Activated CD4-positive, alpha-beta memory T cell treated with anti-CD3 and anti-CD28 coated beads for 36 hours (primary cell): Measurements from ENCODE around the gene OTOP2. TPM values are rescaled to one million over a fixed set of nuclear protein-coding genes. Genes with fewer than 3 reads are reported as not detected.
A peak's percentile ranks its signal among the peaks of the same experiment; 100 is the strongest.
"Not testable (repeated sequence)": the region's sequence is repeated elsewhere in the genome, so short reads cannot be mapped to it uniquely, and the experiment has no call there.

Experiments used
- CTCF ChIA-PET: fragments of 350-600 bp; sonication (Branson Sonifier 250); formaldehyde crosslinking; loops from one replicate; lab custom pipeline; 2021; ENCODE audit warnings: antibody characterized with exemption, inconsistent platforms; lab: Charles Lee
- POLR2A ChIA-PET: fragments of 350-600 bp; sonication (Branson Sonifier 250); formaldehyde crosslinking; loops from one replicate; lab custom pipeline; 2021; ENCODE audit warnings: antibody characterized with exemption; lab: Charles Lee
- DNase-seq: peaks from one replicate; pipeline ENCODE4 v3.0.0-alpha.2; 2020
- H3K27ac Mint-ChIP-seq: one replicate; pipeline ENCODE4 v1.8.0; 2021; ENCODE audit warnings: mixed read lengths
- H3K27me3 Mint-ChIP-seq: one replicate; pipeline ENCODE4 v1.8.0; 2021; ENCODE audit warnings: mixed read lengths
- H3K36me3 Mint-ChIP-seq: one replicate; pipeline ENCODE4 v1.8.0; 2021; ENCODE audit warnings: mixed read lengths
- H3K4me1 Mint-ChIP-seq: one replicate; pipeline ENCODE4 v1.8.0; 2021; ENCODE audit warnings: low read depth, mixed read lengths
- H3K4me3 Mint-ChIP-seq: one replicate; pipeline ENCODE4 v1.8.0; 2021; ENCODE audit warnings: mild to moderate bottlenecking, mixed read lengths
- H3K9me3 Mint-ChIP-seq: one replicate; pipeline ENCODE4 v1.8.0; 2021; ENCODE audit warnings: mixed read lengths
- intact Hi-C: fragments of 100-400 bp; cut with micrococcal nuclease; formaldehyde crosslinking; loops from one replicate; pipeline ENCODE4 v1.15.1; 2023
- total RNA-seq, 2 experiments: library from RNA; stranded (reverse); gene quantifications; one replicate each; pipeline ENCODE4 v1.2.3, GENCODE V29; 2021

Gene OTOP2
- total RNA-seq, 2 experiments from 2014 or later = not detected

DNA sequence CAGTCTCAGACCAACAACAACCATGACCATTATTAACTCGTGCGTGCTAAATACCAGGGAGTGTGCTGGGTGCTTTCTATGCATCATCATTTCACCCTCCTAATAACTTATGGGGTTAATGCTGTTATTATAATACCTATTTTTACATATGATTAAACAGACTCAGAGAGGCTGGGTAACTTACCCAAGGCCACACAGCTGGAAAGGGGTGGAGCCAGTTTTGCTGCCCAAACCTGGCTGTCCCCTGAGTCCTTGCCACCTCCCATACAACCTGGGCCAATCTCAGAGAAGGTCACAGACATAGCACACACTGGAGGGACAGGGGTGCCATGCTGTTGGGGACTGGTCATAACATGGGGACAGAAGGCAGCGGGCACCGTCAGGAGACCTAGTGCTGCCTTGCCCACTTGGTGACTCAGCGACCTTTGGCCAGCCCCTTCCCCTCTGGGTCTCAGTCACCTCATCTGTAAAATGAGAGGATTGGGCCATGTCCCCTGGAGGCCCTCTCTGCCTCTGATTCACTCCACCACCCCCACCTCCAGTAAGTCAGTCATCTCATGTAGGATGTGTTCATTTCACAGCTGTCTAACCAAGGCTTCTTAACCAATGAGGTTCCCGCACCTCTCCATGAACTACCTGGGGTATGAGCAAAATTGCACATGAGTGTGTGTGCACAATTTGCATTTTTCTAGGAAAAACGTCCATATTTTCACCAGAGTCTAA, 19.2 kb upstream of the OTOP2 start:
- peaks cover 3% of the 10 kb centered on the region for H3K4me1 Mint-ChIP-seq
- no peaks in the 10 kb centered on the region for H3K36me3 Mint-ChIP-seq
- ChIA-PET CTCF (no interaction called here), POLR2A (no interaction called here)
- peaks cover 5% of the 10 kb centered on the region for H3K27me3 Mint-ChIP-seq
- intact Hi-C loops = no loop called here
- DNase-seq = peak; percentile 32
- H3K9me3 Mint-ChIP-seq = no peaks in the 10 kb centered on the region
- H3K4me3 Mint-ChIP-seq = no peak overlapping the region
- peak overlapping the region; percentile 28 for H3K27ac Mint-ChIP-seq

- intact Hi-C loops, H3K4me3 Mint-ChIP-seq, H3K9me3 Mint-ChIP-seq, H3K36me3 Mint-ChIP-seq, H3K4me1 Mint-ChIP-seq, H3K27ac Mint-ChIP-seq, POLR2A ChIA-PET, DNase-seq, H3K27me3 Mint-ChIP-seq: not testable (repeated sequence)
- CTCF ChIA-PET = interaction anchor here (1.0 kb wide), 1 partner anchor 52 kb away, joined by 3 read pairs; no protein-coding TSS in a partner anchor
Observed at GRCh38 chr17:74906214-74906793, 17.8 kb upstream of the OTOP2 start.

- no peaks in the 10 kb centered on the region for H3K9me3 Mint-ChIP-seq
- H3K36me3 Mint-ChIP-seq = no peaks in the 10 kb centered on the region
- intact Hi-C loops = no loop called here
- H3K27ac Mint-ChIP-seq = no peak overlapping the region
- no peak overlapping the region for H3K4me3 Mint-ChIP-seq
- H3K27me3 Mint-ChIP-seq = peaks cover 1% of the 10 kb centered on the region
- DNase-seq = no peak
- H3K4me1 Mint-ChIP-seq = peaks cover 3% of the 10 kb centered on the region
- CTCF ChIA-PET = interaction anchor here (1.0 kb wide), 1 partner anchor 51 kb away, joined by 3 read pairs; no protein-coding TSS in a partner anchor
- POLR2A ChIA-PET = no interaction called here
Observed at GRCh38 chr17:74907012-74907411, 17.1 kb upstream of the OTOP2 start.

- CTCF ChIA-PET, intact Hi-C loops, H3K4me3 Mint-ChIP-seq, POLR2A ChIA-PET, DNase-seq, H3K9me3 Mint-ChIP-seq, H3K4me1 Mint-ChIP-seq, H3K27me3 Mint-ChIP-seq, H3K27ac Mint-ChIP-seq, H3K36me3 Mint-ChIP-seq: not testable (repeated sequence)
Observed at GRCh38 chr17:74909097-74909496, 15.0 kb upstream of the OTOP2 start.

GRCh38 chr17:74911423-74911822, 12.7 kb upstream of the OTOP2 start:
- H3K27ac Mint-ChIP-seq = not testable (repeated sequence)

DNA sequence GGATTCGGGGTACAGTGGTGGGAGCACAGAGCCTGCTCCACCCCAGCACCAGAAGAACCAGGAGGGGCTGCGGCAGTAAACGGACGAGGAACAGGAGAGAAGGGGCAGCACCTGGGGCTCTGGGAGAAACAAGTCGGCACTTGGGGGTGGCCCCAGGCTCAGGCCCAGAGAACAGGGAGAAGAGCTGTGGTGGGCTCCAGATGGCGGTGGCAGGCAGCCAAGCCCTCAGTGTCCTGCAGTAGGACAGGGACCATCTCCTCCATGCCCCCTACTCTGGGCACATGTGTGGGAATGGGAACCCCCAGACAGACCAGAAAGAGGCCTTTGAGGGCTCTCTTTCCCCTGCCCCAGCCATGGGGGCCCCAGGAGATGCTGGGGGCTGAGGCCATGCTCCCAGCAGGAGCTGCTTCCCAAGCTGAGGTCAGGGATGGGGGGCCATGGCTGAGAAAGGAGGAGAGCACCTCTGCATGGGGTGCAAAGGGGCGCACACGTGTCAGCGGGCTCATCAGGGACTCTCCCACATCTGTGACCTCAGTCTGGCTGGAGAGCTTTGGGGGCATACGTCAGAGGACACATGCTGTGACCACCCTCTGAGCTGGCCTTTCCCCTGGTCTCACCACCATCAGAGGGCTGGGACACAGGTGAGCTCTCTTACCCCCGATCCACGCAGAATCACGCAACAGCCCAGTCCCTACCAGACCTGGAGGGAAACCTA, 7.8 kb upstream of the OTOP2 start:
- no peaks in the 10 kb centered on the region for H3K4me1 Mint-ChIP-seq
- POLR2A ChIA-PET = no interaction called here
- no peaks in the 10 kb centered on the region for H3K36me3 Mint-ChIP-seq
- H3K4me3 Mint-ChIP-seq = no peak overlapping the region
- peaks cover 17% of the 10 kb centered on the region for H3K27me3 Mint-ChIP-seq
- CTCF ChIA-PET = no interaction called here
- intact Hi-C loops = no loop called here
- H3K27ac Mint-ChIP-seq = no peak overlapping the region
- H3K9me3 Mint-ChIP-seq = no peaks in the 10 kb centered on the region
- no peak for DNase-seq

More at GRCh38 chr17:74911423-74911822, 12.7 kb upstream of the OTOP2 start:
- H3K4me3 Mint-ChIP-seq, POLR2A ChIA-PET, H3K27me3 Mint-ChIP-seq, DNase-seq, H3K9me3 Mint-ChIP-seq, H3K36me3 Mint-ChIP-seq, H3K4me1 Mint-ChIP-seq, CTCF ChIA-PET, intact Hi-C loops: not testable (repeated sequence)

GRCh38 chr17:74916851-74917199, 7.2 kb upstream of the OTOP2 start:
- ChIA-PET CTCF (no interaction called here), POLR2A (no interaction called here)
- DNase-seq = no peak
- Mint-ChIP-seq H3K4me1 (no peaks in the 10 kb centered on the region), H3K9me3 (no peaks in the 10 kb centered on the region), H3K4me3 (no peak overlapping the region), H3K27me3 (peaks cover 19% of the 10 kb centered on the region), H3K36me3 (no peaks in the 10 kb centered on the region), H3K27ac (no peak overlapping the region)
- intact Hi-C loops = no loop called here

GRCh38 chr17:74917430-74917829, 6.6 kb upstream of the OTOP2 start:
- no peak overlapping the region for H3K4me3 Mint-ChIP-seq
- intact Hi-C loops = no loop called here
- H3K27me3 Mint-ChIP-seq = peaks cover 23% of the 10 kb centered on the region
- no peak for DNase-seq
- no peak overlapping the region for H3K27ac Mint-ChIP-seq
- ChIA-PET CTCF (no interaction called here), POLR2A (no interaction called here)
- H3K36me3 Mint-ChIP-seq = no peaks in the 10 kb centered on the region
- H3K9me3 Mint-ChIP-seq = no peaks in the 10 kb centered on the region
- no peaks in the 10 kb centered on the region for H3K4me1 Mint-ChIP-seq

- no peaks in the 10 kb centered on the region for H3K36me3 Mint-ChIP-seq
- no peak overlapping the region for H3K27ac Mint-ChIP-seq
- no peak overlapping the region for H3K4me3 Mint-ChIP-seq
- DNase-seq = no peak
- POLR2A ChIA-PET = no interaction called here
- intact Hi-C loops = no loop called here
- H3K4me1 Mint-ChIP-seq = no peaks in the 10 kb centered on the region
- no peaks in the 10 kb centered on the region for H3K9me3 Mint-ChIP-seq
- CTCF ChIA-PET = interaction anchor here (11.6 kb wide), 1 partner anchor 39 kb away, joined by 195 read pairs; no protein-coding TSS in a partner anchor
- peaks cover 27% of the 10 kb centered on the region for H3K27me3 Mint-ChIP-seq
Observed at GRCh38 chr17:74918906-74919305, 5.2 kb upstream of the OTOP2 start.

- Mint-ChIP-seq H3K27me3 (peaks cover 33% of the 10 kb centered on the region), H3K36me3 (no peaks in the 10 kb centered on the region), H3K4me3 (no peak overlapping the region), H3K27ac (no peak overlapping the region), H3K9me3 (no peaks in the 10 kb centered on the region), H3K4me1 (peaks cover 4% of the 10 kb centered on the region)
- peak; percentile 31 for DNase-seq
- ChIA-PET POLR2A (interaction anchor here (1.2 kb wide), 1 partner anchor 286 kb away, joined by 3 read pairs; the partner anchor contains the start of gene NUP85), CTCF (interaction anchor here (11.6 kb wide), 1 partner anchor 38 kb away, joined by 195 read pairs; no protein-coding TSS in a partner anchor)
- intact Hi-C loops = no loop called here
Observed at GRCh38 chr17:74919440-74920305, 4.4 kb upstream of the OTOP2 start.

GRCh38 chr17:74920306-74920620, 3.8 kb upstream of the OTOP2 start:
- no peak overlapping the region for H3K4me3 Mint-ChIP-seq
- H3K4me1 Mint-ChIP-seq = peaks cover 6% of the 10 kb centered on the region
- no peak overlapping the region for H3K27ac Mint-ChIP-seq
- ChIA-PET CTCF (interaction anchor here (0.5 to 11.6 kb wide), 3 partner anchors 20 to 63 kb away, joined by 3 to 195 read pairs (median 3); no protein-coding TSS in a partner anchor), POLR2A (interaction anchor here (1.2 kb wide), 1 partner anchor 286 kb away, joined by 3 read pairs; the partner anchor contains the start of gene NUP85)
- DNase-seq = no peak
- H3K27me3 Mint-ChIP-seq = peaks cover 39% of the 10 kb centered on the region
- H3K9me3 Mint-ChIP-seq = no peaks in the 10 kb centered on the region
- intact Hi-C loops = no loop called here
- H3K36me3 Mint-ChIP-seq = no peaks in the 10 kb centered on the region
